Astrocyte (in vitro differentiated cells and primary cell): ENCODE measurements around the gene FOXI3. TPM values are rescaled to one million over a fixed set of nuclear protein-coding genes. Genes with fewer than 3 reads are reported as not detected.
"Not testable (repeated sequence)": the region's sequence is repeated elsewhere in the genome, so short reads cannot be mapped to it uniquely, and the experiment has no call there.

Experiments used
- DNase-seq: peaks from one replicate; pipeline ENCODE4 v3.0.0-alpha.2; 2010; ENCODE audit warnings: low read depth
- FAIRE-seq: peaks from 2 replicates; lab custom pipeline; 2011; peaks lifted over from hg19 to GRCh38; lab: Jason Lieb, UNC
- H2AFZ ChIP-seq: 2 replicates; pipeline ENCODE4 v1.6.0; 2012; ENCODE audit warnings: low read depth, low read length, inconsistent platforms
- H3K27ac ChIP-seq: 2 replicates; pipeline ENCODE4 v1.5.1; 2011; ENCODE audit warnings: low read depth, low read length, inconsistent platforms
- H3K27me3 ChIP-seq: 2 replicates; pipeline ENCODE4 v1.6.0; 2011; ENCODE audit warnings: low read length, inconsistent platforms; ENCODE audit not compliant: insufficient read depth
- H3K36me3 ChIP-seq: 2 replicates; pipeline ENCODE4 v1.5.1; 2011; ENCODE audit warnings: low read length, inconsistent platforms; ENCODE audit not compliant: insufficient read depth
- H3K4me1 ChIP-seq: 2 replicates; pipeline ENCODE4 v1.5.1; 2011; ENCODE audit warnings: low read length, inconsistent platforms; ENCODE audit not compliant: insufficient read depth
- H3K4me2 ChIP-seq: 2 replicates; pipeline ENCODE4 v1.6.0; 2012; ENCODE audit warnings: low read length, inconsistent platforms
- H3K4me3 ChIP-seq: 2 replicates; pipeline ENCODE4 v1.5.1; 2011; ENCODE audit warnings: low read depth, mild to moderate bottlenecking, low read length, inconsistent platforms; ENCODE audit not compliant: insufficient read depth
- H3K79me2 ChIP-seq: 2 replicates; pipeline ENCODE4 v1.6.0; 2012; ENCODE audit warnings: mild to moderate bottlenecking, low read length, inconsistent platforms; ENCODE audit not compliant: insufficient read depth
- H3K9ac ChIP-seq: 2 replicates; pipeline ENCODE4 v1.6.0; 2012; ENCODE audit warnings: mild to moderate bottlenecking, low read length, inconsistent platforms
- H3K9me3 ChIP-seq: 2 replicates; pipeline ENCODE4 v1.5.1; 2012; ENCODE audit warnings: low read depth, mild to moderate bottlenecking, low read length, inconsistent platforms; ENCODE audit not compliant: insufficient read depth
- H4K20me1 ChIP-seq: 2 replicates; pipeline ENCODE4 v1.6.0; 2012; ENCODE audit warnings: low read length, inconsistent platforms; ENCODE audit not compliant: insufficient read depth
- H3K27ac Mint-ChIP-seq: one replicate; pipeline ENCODE4 v1.8.0; 2021; ENCODE audit warnings: mild to moderate bottlenecking, mixed read lengths; ENCODE audit not compliant: unreplicated experiment
- H3K27me3 Mint-ChIP-seq: one replicate; pipeline ENCODE4 v1.8.0; 2021; ENCODE audit warnings: low read depth, mixed read lengths; ENCODE audit not compliant: unreplicated experiment
- H3K36me3 Mint-ChIP-seq: one replicate; pipeline ENCODE4 v1.8.0; 2021; ENCODE audit warnings: low read depth, mixed read lengths; ENCODE audit not compliant: unreplicated experiment
- H3K4me1 Mint-ChIP-seq: one replicate; pipeline ENCODE4 v1.8.0; 2021; ENCODE audit warnings: low read depth, mixed read lengths; ENCODE audit not compliant: unreplicated experiment
- H3K4me3 Mint-ChIP-seq: one replicate; pipeline ENCODE4 v1.8.0; 2021; ENCODE audit warnings: mild to moderate bottlenecking, moderate library complexity, mixed read lengths; ENCODE audit not compliant: unreplicated experiment
- H3K9me3 Mint-ChIP-seq: one replicate; pipeline ENCODE4 v1.8.0; 2021; ENCODE audit warnings: mild to moderate bottlenecking, mixed read lengths; ENCODE audit not compliant: unreplicated experiment
- EZH2 ChIP-seq: IDR thresholded peaks from 2 replicates; pipeline ENCODE4 v1.6.1; 2012; ENCODE audit warnings: mild to moderate bottlenecking, low read length, inconsistent platforms; ENCODE audit not compliant: insufficient read depth
- total RNA-seq: library from RNA; stranded (reverse); gene quantifications from 2 replicates; pipeline ENCODE4 v1.2.1, GENCODE V29; 2021
- TF ChIP-seq, protein P1 (sequence below): IDR thresholded peaks from 2 replicates; pipeline ENCODE4 v1.5.1; 2011; ENCODE audit warnings: low read depth, mild to moderate bottlenecking, inconsistent platforms, low read length, moderate library complexity; ENCODE audit not compliant: insufficient read depth

Gene FOXI3
- total RNA-seq, 1 donor from 2014 or later, result 2.3 TPM

DNA sequence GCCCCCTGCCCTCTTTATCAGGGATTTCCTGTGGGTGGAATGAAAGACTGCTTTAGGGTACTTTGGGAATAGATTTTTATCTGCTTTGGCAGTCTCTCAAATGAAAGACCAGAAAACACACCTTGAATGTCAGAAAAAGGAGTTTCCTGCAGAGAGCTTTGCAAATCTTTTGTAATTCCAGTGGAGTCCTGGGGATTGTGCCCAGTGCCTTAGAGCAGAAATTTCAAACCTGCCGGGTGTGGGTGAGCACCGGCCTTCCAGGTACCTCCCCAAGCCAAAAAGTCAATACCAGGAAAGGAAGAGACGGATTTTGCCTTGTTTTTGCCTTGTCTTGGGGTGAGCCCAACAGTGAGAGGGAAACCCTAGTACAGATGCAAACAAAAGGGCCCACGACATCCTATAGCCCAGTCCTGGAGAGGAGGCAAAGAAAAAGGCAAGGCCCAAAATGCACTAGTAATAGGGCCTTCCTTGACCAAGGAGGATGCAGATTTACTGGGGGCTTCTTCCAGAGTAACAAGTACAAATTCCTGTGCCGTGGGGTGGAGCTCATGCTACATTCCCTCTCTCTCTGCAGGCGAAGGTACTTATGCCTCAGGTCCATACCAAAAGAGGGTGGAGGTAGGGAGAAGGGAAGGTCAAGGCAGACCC lies 36.4 kb downstream of the FOXI3 start:
- Histone ChIP-seq H3K9me3 (no peaks in the 10 kb centered on the region), H3K27ac (no peak overlapping the region), H3K4me1 (no peaks in the 10 kb centered on the region), H3K27me3 (no peaks in the 10 kb centered on the region), H3K4me3 (no peak overlapping the region), H3K36me3 (no peaks in the 10 kb centered on the region), H3K79me2 (no peaks in the 10 kb centered on the region), H3K9ac (no peak overlapping the region), H2AFZ (no peak overlapping the region), H3K4me2 (no peak overlapping the region), H4K20me1 (no peaks in the 10 kb centered on the region)
- FAIRE-seq (no peak), DNase-seq (no peak)
- no peak for TF ChIP-seq EZH2
- TF ChIP-seq, protein P1, sequence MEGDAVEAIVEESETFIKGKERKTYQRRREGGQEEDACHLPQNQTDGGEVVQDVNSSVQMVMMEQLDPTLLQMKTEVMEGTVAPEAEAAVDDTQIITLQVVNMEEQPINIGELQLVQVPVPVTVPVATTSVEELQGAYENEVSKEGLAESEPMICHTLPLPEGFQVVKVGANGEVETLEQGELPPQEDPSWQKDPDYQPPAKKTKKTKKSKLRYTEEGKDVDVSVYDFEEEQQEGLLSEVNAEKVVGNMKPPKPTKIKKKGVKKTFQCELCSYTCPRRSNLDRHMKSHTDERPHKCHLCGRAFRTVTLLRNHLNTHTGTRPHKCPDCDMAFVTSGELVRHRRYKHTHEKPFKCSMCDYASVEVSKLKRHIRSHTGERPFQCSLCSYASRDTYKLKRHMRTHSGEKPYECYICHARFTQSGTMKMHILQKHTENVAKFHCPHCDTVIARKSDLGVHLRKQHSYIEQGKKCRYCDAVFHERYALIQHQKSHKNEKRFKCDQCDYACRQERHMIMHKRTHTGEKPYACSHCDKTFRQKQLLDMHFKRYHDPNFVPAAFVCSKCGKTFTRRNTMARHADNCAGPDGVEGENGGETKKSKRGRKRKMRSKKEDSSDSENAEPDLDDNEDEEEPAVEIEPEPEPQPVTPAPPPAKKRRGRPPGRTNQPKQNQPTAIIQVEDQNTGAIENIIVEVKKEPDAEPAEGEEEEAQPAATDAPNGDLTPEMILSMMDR, result no peak
- Mint-ChIP-seq H3K27me3 (peaks cover 15% of the 10 kb centered on the region), H3K27ac (no peak overlapping the region), H3K36me3 (no peaks in the 10 kb centered on the region), H3K9me3 (no peaks in the 10 kb centered on the region), H3K4me3 (no peak overlapping the region), H3K4me1 (no peaks in the 10 kb centered on the region)

DNA sequence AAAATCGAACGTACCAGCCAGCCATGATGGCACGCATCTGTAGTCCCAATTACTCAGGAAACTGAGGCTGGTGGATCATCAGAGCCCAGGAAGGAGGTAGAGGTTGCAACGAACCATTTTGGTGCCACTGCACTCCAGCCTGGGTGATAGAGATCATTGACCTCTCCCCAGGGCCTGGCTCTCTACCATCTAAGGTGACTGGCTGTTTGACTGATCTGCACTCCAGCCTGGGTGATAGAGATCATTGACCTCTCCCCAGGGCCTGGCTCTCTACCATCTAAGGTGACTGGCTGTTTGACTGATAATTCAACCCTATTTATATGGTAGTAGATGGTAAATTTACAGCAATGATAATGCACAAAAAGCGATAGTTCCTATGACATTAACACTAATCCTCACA lies 43.6 kb downstream of the FOXI3 start:
- not testable (repeated sequence) for H3K4me3 Mint-ChIP-seq, DNase-seq, H3K27ac Mint-ChIP-seq, H3K27me3 Mint-ChIP-seq, H3K9me3 Mint-ChIP-seq, H2AFZ ChIP-seq, H3K79me2 ChIP-seq, H3K36me3 ChIP-seq, H3K9me3 ChIP-seq, H3K4me2 ChIP-seq, H3K4me1 Mint-ChIP-seq, H3K4me3 ChIP-seq, H3K36me3 Mint-ChIP-seq, H3K4me1 ChIP-seq, H3K9ac ChIP-seq, FAIRE-seq, H3K27ac ChIP-seq, H3K27me3 ChIP-seq, H4K20me1 ChIP-seq

GRCh38 chr2:88400037-88400767 lies 52.3 kb downstream of the FOXI3 start:
- H3K4me1 ChIP-seq, result no peaks in the 10 kb centered on the region
- Mint-ChIP-seq H3K36me3 (no peaks in the 10 kb centered on the region), H3K4me3 (no peak overlapping the region), H3K27me3 (peaks cover 3% of the 10 kb centered on the region), H3K4me1 (no peaks in the 10 kb centered on the region), H3K27ac (no peak overlapping the region), H3K9me3 (no peaks in the 10 kb centered on the region)
- no peaks in the 10 kb centered on the region for H3K36me3 ChIP-seq
- no peak overlapping the region for H3K9ac ChIP-seq
- H4K20me1 ChIP-seq, result no peaks in the 10 kb centered on the region
- H3K79me2 ChIP-seq, result no peaks in the 10 kb centered on the region
- no peak overlapping the region for H3K27ac ChIP-seq
- no peaks in the 10 kb centered on the region for H3K9me3 ChIP-seq
- H3K27me3 ChIP-seq, result no peaks in the 10 kb centered on the region
- H3K4me3 ChIP-seq, result no peak overlapping the region
- TF ChIP-seq EZH2, result no peak
- TF ChIP-seq, protein P1, result no peak
- FAIRE-seq (no peak), DNase-seq (no peak)
- H2AFZ ChIP-seq, result no peak overlapping the region
- no peak overlapping the region for H3K4me2 ChIP-seq
